Midbrain (tissue), 1 donor: Measurements from ENCODE around the gene SLAMF7.
"Not testable (repeated sequence)": the region's sequence is repeated elsewhere in the genome, so short reads cannot be mapped to it uniquely, and the experiment has no call there.

Experiments
- DNase-seq: peaks from one replicate; lab custom pipeline; 2025; lab: John Stamatoyannopoulos, UW

Gene SLAMF7, protein sequence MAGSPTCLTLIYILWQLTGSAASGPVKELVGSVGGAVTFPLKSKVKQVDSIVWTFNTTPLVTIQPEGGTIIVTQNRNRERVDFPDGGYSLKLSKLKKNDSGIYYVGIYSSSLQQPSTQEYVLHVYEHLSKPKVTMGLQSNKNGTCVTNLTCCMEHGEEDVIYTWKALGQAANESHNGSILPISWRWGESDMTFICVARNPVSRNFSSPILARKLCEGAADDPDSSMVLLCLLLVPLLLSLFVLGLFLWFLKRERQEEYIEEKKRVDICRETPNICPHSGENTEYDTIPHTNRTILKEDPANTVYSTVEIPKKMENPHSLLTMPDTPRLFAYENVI

GRCh38 chr1:160739098-160739511, at the start of gene SLAMF7:
SLAMF7 (plus strand) TSS chr1:160739247; CDS start chr1:160739302, 55 bp downstream.
- no peak for DNase-seq

GRCh38 chr1:160692390-160692789, 46.7 kb upstream of the SLAMF7 start:
- not testable (repeated sequence) for DNase-seq

GRCh38 chr1:160702100-160702499, 36.9 kb upstream of the SLAMF7 start:
- DNase-seq, result no peak

- peak; percentile 7 for DNase-seq
These were observed 34.8 kb upstream of the SLAMF7 start for GRCh38 chr1:160704250-160704649.

DNA sequence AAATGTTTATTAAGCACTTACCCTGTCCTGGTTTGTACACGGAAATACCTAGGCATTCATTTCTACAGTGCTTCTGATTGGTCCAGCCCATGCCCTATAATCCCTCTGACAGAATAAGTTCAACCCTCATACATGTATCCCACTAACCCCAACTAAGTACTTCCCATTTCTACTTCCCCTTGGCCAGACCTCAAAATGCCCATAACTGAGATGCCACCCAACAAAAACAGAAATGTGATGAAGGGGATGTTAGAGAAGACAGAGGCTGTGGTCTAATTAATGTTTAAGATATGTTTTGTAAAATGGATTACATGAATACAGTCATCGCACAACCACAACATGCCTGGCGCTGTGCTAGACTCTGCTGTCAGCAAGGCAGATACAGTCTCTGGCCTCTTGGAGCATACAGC, 33.8 kb upstream of the SLAMF7 start:
- DNase-seq, result not testable (repeated sequence)

GRCh38 chr1:160705742-160706141, 33.3 kb upstream of the SLAMF7 start:
- no peak for DNase-seq

DNA sequence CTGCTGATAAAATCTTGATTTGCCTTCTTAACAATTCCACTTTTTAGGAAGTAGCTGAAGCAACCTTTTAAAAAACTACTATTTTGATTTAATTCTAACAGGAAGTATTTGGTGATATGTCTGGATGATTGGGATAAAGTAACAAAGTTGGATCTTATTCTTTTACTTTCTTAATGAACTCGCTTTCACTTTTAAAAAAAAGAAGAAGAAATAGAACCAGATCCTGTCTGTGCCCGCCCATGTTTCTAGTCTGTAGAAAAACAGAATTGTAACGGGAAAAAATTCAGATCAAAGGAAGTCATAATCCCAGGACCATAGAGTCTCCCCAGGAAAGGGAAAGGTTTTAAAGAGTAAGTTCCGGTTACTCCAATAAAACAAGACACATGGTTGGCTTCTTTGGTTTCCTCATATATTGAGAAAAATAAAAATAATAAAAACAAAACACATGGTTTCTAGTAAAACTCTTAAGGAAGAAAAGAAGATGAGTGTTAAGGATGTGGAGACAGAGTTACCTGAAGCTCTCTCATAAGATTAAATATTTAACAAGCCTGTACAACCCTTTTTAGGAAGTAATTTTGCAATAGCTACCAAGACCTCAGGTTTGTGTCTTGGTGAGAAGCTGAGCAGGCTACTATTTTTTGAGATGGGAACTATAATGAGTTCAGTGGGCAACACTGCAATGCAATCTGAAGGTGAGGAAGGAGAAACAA, 32.4 kb upstream of the SLAMF7 start:
- DNase-seq, result no peak

GRCh38 chr1:160707236-160708064, 31.6 kb upstream of the SLAMF7 start:
- no peak for DNase-seq

DNA sequence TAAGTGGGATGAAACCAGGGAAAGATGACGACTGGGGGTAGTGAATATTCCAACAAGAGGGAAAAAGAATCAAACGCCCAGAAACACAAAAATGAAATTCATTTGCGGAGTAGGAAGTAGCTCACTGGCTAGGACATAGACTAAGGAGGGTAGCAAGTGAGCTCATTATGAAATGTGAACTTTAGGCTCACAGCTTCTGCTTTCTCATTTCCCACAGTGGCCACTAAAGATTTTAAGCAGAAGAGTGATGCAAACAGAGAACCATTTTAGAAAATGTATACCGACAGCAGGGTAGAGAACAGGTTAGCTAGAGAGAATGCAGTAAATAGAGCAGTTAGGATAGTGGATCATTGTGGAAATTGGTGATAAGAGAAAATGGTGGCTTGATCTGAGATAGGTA, 30.9 kb upstream of the SLAMF7 start:
- DNase-seq, result no peak

- DNase-seq, result no peak
These were observed 30.2 kb upstream of the SLAMF7 start for GRCh38 chr1:160708801-160709200.

- DNase-seq, result no peak
These were observed 29.3 kb upstream of the SLAMF7 start for GRCh38 chr1:160709715-160710114.

- no peak for DNase-seq
These were observed 28.4 kb upstream of the SLAMF7 start for GRCh38 chr1:160710517-160711252.

DNA sequence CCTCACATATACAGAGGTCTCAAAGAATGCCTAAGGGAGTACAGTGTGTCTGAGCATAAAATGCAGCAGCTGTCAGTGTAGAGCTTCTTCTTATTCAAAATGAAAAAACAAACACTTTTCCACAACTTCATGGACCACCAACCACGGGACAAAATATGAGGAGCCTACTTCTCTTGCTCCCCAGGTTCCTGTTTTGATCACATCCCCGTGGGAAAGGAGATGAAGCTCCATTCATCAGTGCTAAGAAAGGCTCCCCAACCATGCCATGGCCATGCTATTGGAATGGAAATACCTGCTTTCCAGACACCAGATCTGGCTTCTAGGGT, 27.8 kb upstream of the SLAMF7 start:
- DNase-seq, result no peak

- no peak for DNase-seq
These were observed 27.3 kb upstream of the SLAMF7 start, which contains the start of gene CD48 for GRCh38 chr1:160711602-160712311. CD48 (minus strand) TSS chr1:160711822; CDS start chr1:160711763, 59 bp downstream.

DNA sequence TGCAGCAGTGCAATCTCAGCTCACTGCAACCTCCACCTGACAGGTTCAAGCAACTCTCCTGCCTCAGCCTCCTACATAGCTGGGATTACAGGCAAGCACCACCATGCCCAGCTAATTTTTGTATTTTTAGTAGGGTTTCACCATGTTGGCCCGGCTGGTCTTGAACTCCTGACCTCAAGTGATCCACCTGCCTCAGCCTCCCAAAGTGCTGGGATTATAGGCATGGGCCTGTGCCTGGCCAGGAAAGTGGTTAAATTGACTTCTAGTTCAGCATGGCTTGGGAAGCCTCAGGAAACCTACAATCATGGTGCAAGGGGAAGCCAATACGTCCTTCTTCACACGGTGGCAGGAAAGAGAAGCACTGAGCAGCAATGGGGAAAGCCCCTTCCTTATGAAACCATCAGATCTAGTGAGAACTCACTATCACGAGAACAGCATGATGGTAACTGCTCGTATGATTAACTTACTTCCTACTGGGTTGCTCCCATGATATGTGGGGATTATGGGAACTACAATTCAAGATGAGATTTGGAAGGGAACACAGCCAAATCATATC, 26.4 kb upstream of the SLAMF7 start:
- not testable (repeated sequence) for DNase-seq

DNA sequence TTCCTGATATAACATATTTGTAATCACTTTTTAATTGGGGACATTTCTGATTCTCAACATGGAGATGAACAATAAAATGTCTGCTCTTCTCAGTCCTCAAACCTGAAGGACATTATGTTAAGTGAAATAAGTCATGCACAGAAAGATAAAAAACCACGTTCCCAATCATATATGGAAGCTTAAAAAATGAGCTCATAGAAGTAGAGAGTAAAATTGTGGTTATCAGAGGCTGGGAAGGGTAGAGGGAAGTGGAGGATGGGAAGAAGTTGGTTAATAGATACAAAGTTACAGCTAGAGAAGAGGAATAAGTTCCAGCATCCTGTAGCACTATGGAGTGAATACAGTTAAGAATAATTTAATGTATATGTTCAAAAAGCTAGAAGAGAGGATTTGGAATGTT, 25.9 kb upstream of the SLAMF7 start:
- DNase-seq, result no peak

GRCh38 chr1:160714034-160714648, 24.9 kb upstream of the SLAMF7 start:
- DNase-seq, result not testable (repeated sequence)

GRCh38 chr1:160716013-160716412, 23.0 kb upstream of the SLAMF7 start:
- DNase-seq, result no peak

GRCh38 chr1:160717306-160717705, 21.7 kb upstream of the SLAMF7 start:
- no peak for DNase-seq

GRCh38 chr1:160718210-160718609, 20.8 kb upstream of the SLAMF7 start:
- no peak for DNase-seq
